WTC11 (cell line): ENCODE data around the gene FHAD1. TPM values are rescaled to one million over a fixed set of nuclear protein-coding genes. Genes with fewer than 3 reads are reported as not detected.

Experiments
- ATAC-seq: fragments of 200-7000 bp; cut with Tn5 transposase; 2 replicates; pipeline ENCODE4 v1.10.0; 2021; ENCODE audit warnings: mild to moderate bottlenecking, moderate library complexity
- CTCF ChIA-PET: fragments of 300-600 bp; sonication (Branson Sonifier 250); formaldehyde crosslinking; loops from one replicate; lab custom pipeline; 2021; ENCODE audit warnings: antibody characterized with exemption; lab: Charles Lee
- POLR2A ChIA-PET: fragments of 350-600 bp; sonication (Branson Sonifier 250); formaldehyde crosslinking; loops from one replicate; lab custom pipeline; 2021; ENCODE audit warnings: antibody characterized with exemption; lab: Charles Lee
- DNase-seq: peaks from one replicate; pipeline ENCODE4 v3.0.0; 2021; ENCODE audit warnings: low spot score
- H3K27ac Mint-ChIP-seq: 2 replicates; pipeline ENCODE4 v1.8.0; 2021; ENCODE audit warnings: mixed read lengths
- H3K27me3 Mint-ChIP-seq: 2 replicates; pipeline ENCODE4 v1.8.0; 2021; ENCODE audit warnings: low read depth, mild to moderate bottlenecking, moderate library complexity, mixed read lengths
- H3K36me3 Mint-ChIP-seq: 2 replicates; pipeline ENCODE4 v1.8.0; 2021; ENCODE audit warnings: mixed read lengths
- H3K4me1 Mint-ChIP-seq: 2 replicates; pipeline ENCODE4 v1.8.0; 2022; ENCODE audit warnings: mixed read lengths
- H3K4me3 Mint-ChIP-seq: 2 replicates; pipeline ENCODE4 v1.8.0; 2021; ENCODE audit warnings: mild to moderate bottlenecking, moderate library complexity, mixed read lengths
- H3K9me3 Mint-ChIP-seq: 2 replicates; pipeline ENCODE4 v1.8.0; 2021; ENCODE audit warnings: mixed read lengths
- CBFB ChIP-seq: sonication (generic); formaldehyde crosslinking; IDR thresholded peaks from 2 replicates; pipeline ENCODE4 v1.8.1; 2022; ENCODE audit warnings: mild to moderate bottlenecking, low read depth, missing genetic modification reagents
- CTCF ChIP-seq: fragments of 200-600 bp; IDR thresholded peaks from 2 replicates; pipeline ENCODE4 v1.8.0; 2022; ENCODE audit warnings: antibody characterized with exemption
- E2F4 ChIP-seq: sonication (generic); formaldehyde crosslinking; IDR thresholded peaks from 2 replicates; pipeline ENCODE4 v1.8.1; 2022; ENCODE audit warnings: low read depth, mild to moderate bottlenecking, moderate library complexity, missing genetic modification reagents, borderline replicate concordance
- FOXP4 ChIP-seq: sonication (generic); formaldehyde crosslinking; IDR thresholded peaks from 2 replicates; pipeline ENCODE4 v1.8.0; 2022; ENCODE audit warnings: mild to moderate bottlenecking, missing genetic modification reagents
- GABPB1 ChIP-seq: sonication (generic); formaldehyde crosslinking; IDR thresholded peaks from 2 replicates; pipeline ENCODE4 v1.8.1; 2023; ENCODE audit warnings: mild to moderate bottlenecking, missing genetic modification reagents
- KAT7 ChIP-seq: sonication (generic); formaldehyde crosslinking; IDR thresholded peaks from 2 replicates; pipeline ENCODE4 v1.8.1; 2023; ENCODE audit warnings: missing genetic modification reagents, mild to moderate bottlenecking, borderline replicate concordance
- NFATC4 ChIP-seq: fragments of 250-450 bp; sonication (Bioruptor Pico); IDR thresholded peaks from 2 replicates; pipeline ENCODE4 v1.9.0; 2021; ENCODE audit warnings: mild to moderate bottlenecking
- NR1H2 ChIP-seq: sonication (generic); formaldehyde crosslinking; IDR thresholded peaks from 2 replicates; pipeline ENCODE4 v1.9.0; 2021; ENCODE audit warnings: mild to moderate bottlenecking, moderate library complexity, missing genetic modification reagents
- NR2C2 ChIP-seq: sonication (generic); formaldehyde crosslinking; IDR thresholded peaks from 2 replicates; pipeline ENCODE4 v1.8.0; 2022; ENCODE audit warnings: mild to moderate bottlenecking, missing genetic modification reagents
- ZNF232 ChIP-seq: sonication (generic); formaldehyde crosslinking; IDR thresholded peaks from 2 replicates; pipeline ENCODE4 v1.8.0; 2022; ENCODE audit warnings: mild to moderate bottlenecking, missing genetic modification reagents
- ZNF416 ChIP-seq: fragments of 250-450 bp; sonication (Bioruptor Pico); IDR thresholded peaks from 2 replicates; pipeline ENCODE4 v1.9.0; 2021; ENCODE audit warnings: mild to moderate bottlenecking, inconsistent platforms
- ZNF423 ChIP-seq: fragments of 250-450 bp; sonication (Bioruptor Pico); IDR thresholded peaks from 2 replicates; pipeline ENCODE4 v2.1.2; 2022; ENCODE audit warnings: mild to moderate bottlenecking, moderate library complexity
- total RNA-seq: library from RNA; stranded (reverse); gene quantifications from 3 replicates; pipeline ENCODE4 v1.2.3, GENCODE V29; 2021
- TF ChIP-seq, protein P1 (sequence below): sonication (generic); formaldehyde crosslinking; IDR thresholded peaks from 2 replicates; pipeline ENCODE4 v1.8.0; 2022; ENCODE audit warnings: missing genetic modification reagents
- TF ChIP-seq, protein P2 (sequence below): sonication (generic); formaldehyde crosslinking; IDR thresholded peaks from 2 replicates; pipeline ENCODE4 v1.8.0; 2022; ENCODE audit warnings: mild to moderate bottlenecking, missing genetic modification reagents
- TF ChIP-seq, protein P3 (sequence below): sonication (generic); formaldehyde crosslinking; IDR thresholded peaks from 2 replicates; pipeline ENCODE4 v1.8.0; 2023; ENCODE audit warnings: missing genetic modification reagents, mild to moderate bottlenecking, borderline replicate concordance

FHAD1 gene
- total RNA-seq, 1 experiment from 2014 or later = 3.0 TPM

- H3K27ac Mint-ChIP-seq = no peak overlapping the region
- ChIA-PET CTCF (no interaction called here), POLR2A (no interaction called here)
- peaks cover 37% of the 10 kb centered on the region for H3K36me3 Mint-ChIP-seq
- ATAC-seq (no peak), DNase-seq (no peak)
- peaks cover 29% of the 10 kb centered on the region for H3K4me1 Mint-ChIP-seq
- H3K27me3 Mint-ChIP-seq = no peaks in the 10 kb centered on the region
- H3K9me3 Mint-ChIP-seq = peaks cover 21% of the 10 kb centered on the region
- TF ChIP-seq ZNF416 (no peak), ZNF232 (CRISPR knock-in tag) (no peak), CBFB (no peak), NR2C2 (CRISPR knock-in tag) (no peak), GABPB1 (CRISPR knock-in tag) (no peak), CTCF (no peak), E2F4 (CRISPR knock-in tag) (no peak), NR1H2 (CRISPR knock-in tag) (no peak), KAT7 (CRISPR knock-in tag) (no peak), ZNF423 (CRISPR knock-in tag) (no peak), NFATC4 (CRISPR knock-in tag) (no peak), FOXP4 (CRISPR knock-in tag) (no peak)
- TF ChIP-seq, protein P1, sequence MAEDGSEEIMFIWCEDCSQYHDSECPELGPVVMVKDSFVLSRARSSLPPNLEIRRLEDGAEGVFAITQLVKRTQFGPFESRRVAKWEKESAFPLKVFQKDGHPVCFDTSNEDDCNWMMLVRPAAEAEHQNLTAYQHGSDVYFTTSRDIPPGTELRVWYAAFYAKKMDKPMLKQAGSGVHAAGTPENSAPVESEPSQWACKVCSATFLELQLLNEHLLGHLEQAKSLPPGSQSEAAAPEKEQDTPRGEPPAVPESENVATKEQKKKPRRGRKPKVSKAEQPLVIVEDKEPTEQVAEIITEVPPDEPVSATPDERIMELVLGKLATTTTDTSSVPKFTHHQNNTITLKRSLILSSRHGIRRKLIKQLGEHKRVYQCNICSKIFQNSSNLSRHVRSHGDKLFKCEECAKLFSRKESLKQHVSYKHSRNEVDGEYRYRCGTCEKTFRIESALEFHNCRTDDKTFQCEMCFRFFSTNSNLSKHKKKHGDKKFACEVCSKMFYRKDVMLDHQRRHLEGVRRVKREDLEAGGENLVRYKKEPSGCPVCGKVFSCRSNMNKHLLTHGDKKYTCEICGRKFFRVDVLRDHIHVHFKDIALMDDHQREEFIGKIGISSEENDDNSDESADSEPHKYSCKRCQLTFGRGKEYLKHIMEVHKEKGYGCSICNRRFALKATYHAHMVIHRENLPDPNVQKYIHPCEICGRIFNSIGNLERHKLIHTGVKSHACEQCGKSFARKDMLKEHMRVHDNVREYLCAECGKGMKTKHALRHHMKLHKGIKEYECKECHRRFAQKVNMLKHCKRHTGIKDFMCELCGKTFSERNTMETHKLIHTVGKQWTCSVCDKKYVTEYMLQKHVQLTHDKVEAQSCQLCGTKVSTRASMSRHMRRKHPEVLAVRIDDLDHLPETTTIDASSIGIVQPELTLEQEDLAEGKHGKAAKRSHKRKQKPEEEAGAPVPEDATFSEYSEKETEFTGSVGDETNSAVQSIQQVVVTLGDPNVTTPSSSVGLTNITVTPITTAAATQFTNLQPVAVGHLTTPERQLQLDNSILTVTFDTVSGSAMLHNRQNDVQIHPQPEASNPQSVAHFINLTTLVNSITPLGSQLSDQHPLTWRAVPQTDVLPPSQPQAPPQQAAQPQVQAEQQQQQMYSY (CRISPR knock-in tag) = no peak
- TF ChIP-seq, protein P2, sequence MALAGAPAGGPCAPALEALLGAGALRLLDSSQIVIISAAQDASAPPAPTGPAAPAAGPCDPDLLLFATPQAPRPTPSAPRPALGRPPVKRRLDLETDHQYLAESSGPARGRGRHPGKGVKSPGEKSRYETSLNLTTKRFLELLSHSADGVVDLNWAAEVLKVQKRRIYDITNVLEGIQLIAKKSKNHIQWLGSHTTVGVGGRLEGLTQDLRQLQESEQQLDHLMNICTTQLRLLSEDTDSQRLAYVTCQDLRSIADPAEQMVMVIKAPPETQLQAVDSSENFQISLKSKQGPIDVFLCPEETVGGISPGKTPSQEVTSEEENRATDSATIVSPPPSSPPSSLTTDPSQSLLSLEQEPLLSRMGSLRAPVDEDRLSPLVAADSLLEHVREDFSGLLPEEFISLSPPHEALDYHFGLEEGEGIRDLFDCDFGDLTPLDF = no peak
- TF ChIP-seq, protein P3, sequence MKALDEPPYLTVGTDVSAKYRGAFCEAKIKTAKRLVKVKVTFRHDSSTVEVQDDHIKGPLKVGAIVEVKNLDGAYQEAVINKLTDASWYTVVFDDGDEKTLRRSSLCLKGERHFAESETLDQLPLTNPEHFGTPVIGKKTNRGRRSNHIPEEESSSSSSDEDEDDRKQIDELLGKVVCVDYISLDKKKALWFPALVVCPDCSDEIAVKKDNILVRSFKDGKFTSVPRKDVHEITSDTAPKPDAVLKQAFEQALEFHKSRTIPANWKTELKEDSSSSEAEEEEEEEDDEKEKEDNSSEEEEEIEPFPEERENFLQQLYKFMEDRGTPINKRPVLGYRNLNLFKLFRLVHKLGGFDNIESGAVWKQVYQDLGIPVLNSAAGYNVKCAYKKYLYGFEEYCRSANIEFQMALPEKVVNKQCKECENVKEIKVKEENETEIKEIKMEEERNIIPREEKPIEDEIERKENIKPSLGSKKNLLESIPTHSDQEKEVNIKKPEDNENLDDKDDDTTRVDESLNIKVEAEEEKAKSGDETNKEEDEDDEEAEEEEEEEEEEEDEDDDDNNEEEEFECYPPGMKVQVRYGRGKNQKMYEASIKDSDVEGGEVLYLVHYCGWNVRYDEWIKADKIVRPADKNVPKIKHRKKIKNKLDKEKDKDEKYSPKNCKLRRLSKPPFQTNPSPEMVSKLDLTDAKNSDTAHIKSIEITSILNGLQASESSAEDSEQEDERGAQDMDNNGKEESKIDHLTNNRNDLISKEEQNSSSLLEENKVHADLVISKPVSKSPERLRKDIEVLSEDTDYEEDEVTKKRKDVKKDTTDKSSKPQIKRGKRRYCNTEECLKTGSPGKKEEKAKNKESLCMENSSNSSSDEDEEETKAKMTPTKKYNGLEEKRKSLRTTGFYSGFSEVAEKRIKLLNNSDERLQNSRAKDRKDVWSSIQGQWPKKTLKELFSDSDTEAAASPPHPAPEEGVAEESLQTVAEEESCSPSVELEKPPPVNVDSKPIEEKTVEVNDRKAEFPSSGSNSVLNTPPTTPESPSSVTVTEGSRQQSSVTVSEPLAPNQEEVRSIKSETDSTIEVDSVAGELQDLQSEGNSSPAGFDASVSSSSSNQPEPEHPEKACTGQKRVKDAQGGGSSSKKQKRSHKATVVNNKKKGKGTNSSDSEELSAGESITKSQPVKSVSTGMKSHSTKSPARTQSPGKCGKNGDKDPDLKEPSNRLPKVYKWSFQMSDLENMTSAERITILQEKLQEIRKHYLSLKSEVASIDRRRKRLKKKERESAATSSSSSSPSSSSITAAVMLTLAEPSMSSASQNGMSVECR (CRISPR knock-in tag) = no peak
- H3K4me3 Mint-ChIP-seq = no peak overlapping the region
Measured at GRCh38 chr1:15215116-15215515, 31.9 kb upstream of the FHAD1 start.
